B cell (primary cell): Measurements from ENCODE around the gene TUT7. TPM values are rescaled to one million over a fixed set of nuclear protein-coding genes. Genes with fewer than 3 reads are reported as not detected.

ENCODE experiments used
- ATAC-seq: fragments of 200-7000 bp; cut with Tn5 transposase; one replicate; pipeline ENCODE4 v1.10.0; 2021; ENCODE audit warnings: low read depth, mild to moderate bottlenecking, moderate number of reproducible peaks, moderate library complexity
- CTCF ChIA-PET: fragments of 350-600 bp; sonication (Branson Sonifier 250); formaldehyde crosslinking; loops from one replicate; lab custom pipeline; 2021; ENCODE audit warnings: antibody characterized with exemption, inconsistent platforms; lab: Charles Lee
- POLR2A ChIA-PET: fragments of 350-600 bp; sonication (Branson Sonifier 250); formaldehyde crosslinking; loops from one replicate; lab custom pipeline; 2021; ENCODE audit warnings: antibody characterized with exemption; lab: Charles Lee
- DNase-seq: peaks from one replicate; pipeline ENCODE4 v3.0.0; 2013
- H2AFZ ChIP-seq: 2 replicates; pipeline ENCODE4 v1.6.1; 2012; ENCODE audit warnings: mild to moderate bottlenecking, low read depth, low read length; ENCODE audit not compliant: insufficient read depth, poor library complexity, severe bottlenecking
- H3K27ac ChIP-seq, 2 donors: 1 replicate in 1 of 2; 2 replicates in 1 of 2; pipeline ENCODE4 v1.5.1; 2012 to 2013; ENCODE audit warnings: low read length in 2 of 2, mild to moderate bottlenecking in 2 of 2, moderate library complexity in 1 of 2
- H3K27me3 ChIP-seq, 4 experiments: fragments of 200-600 bp in 1 of 4; sonication (generic) in 1 of 4; replicated peaks in 1 of 4; 1 replicate in 2 of 4; 2 replicates in 2 of 4; pipeline versions ENCODE4 v1.6.1 to v1.7.0; 2013 to 2016; ENCODE audit warnings: low read length in 3 of 4, mild to moderate bottlenecking in 2 of 4, mixed read lengths in 1 of 4, moderate library complexity in 1 of 4; ENCODE audit not compliant: insufficient read depth in 4 of 4, control insufficient read depth in 3 of 4; ENCODE audit errors: control extremely low read depth in 1 of 4
- H3K36me3 ChIP-seq, 2 experiments: replicated peaks in 1 of 2; 1 replicate in 1 of 2; 2 replicates in 1 of 2; pipeline versions ENCODE4 v1.6.1 to v1.7.1; 2013; ENCODE audit warnings: low read length in 1 of 2; ENCODE audit not compliant: insufficient read depth in 2 of 2, control insufficient read depth in 1 of 2; ENCODE audit errors: control extremely low read depth in 1 of 2, extremely low read depth in 1 of 2
- H3K4me1 ChIP-seq, 2 donors: fragments of 200-600 bp in 1 of 2; sonication (generic) in 1 of 2; 1 replicate in 1 of 2; 2 replicates in 1 of 2; pipeline versions ENCODE4 v1.5.1 to v1.6.1; 2013 to 2017; ENCODE audit warnings: low read length in 2 of 2; ENCODE audit not compliant: control insufficient read depth in 2 of 2, insufficient read depth in 2 of 2
- H3K4me2 ChIP-seq: replicated peaks from 2 replicates; pipeline ENCODE3; 2012; ENCODE audit warnings: mild to moderate bottlenecking, low read depth, low read length; ENCODE audit not compliant: poor library complexity, severe bottlenecking
- H3K4me3 ChIP-seq, 5 experiments: fragments of 200-600 bp in 1 of 5; sonication (generic) in 1 of 5; 1 replicate in 3 of 5; 2 replicates in 2 of 5; pipeline versions ENCODE4 v1.5.1 to v1.7.0; 2011 to 2016; ENCODE audit warnings: low read length in 4 of 5, mild to moderate bottlenecking in 4 of 5, low read depth in 2 of 5, control low read depth in 1 of 5, moderate library complexity in 1 of 5; ENCODE audit not compliant: insufficient read depth in 1 of 5; ENCODE audit errors: control extremely low read depth in 1 of 5, extremely low read depth in 1 of 5
- H3K79me2 ChIP-seq: fragments of 200-600 bp; sonication (generic); one replicate; pipeline ENCODE4 v1.6.0; 2016; ENCODE audit warnings: low read length; ENCODE audit not compliant: control insufficient read depth, insufficient read depth
- H3K9ac ChIP-seq: fragments of 200-600 bp; sonication (generic); 2 replicates; pipeline ENCODE4 v1.6.1; 2017; ENCODE audit warnings: mild to moderate bottlenecking, low read length, moderate library complexity
- H3K9me3 ChIP-seq, 3 donors: one replicate each; pipeline versions ENCODE4 v1.6.1 to v1.7.1; 2013; ENCODE audit warnings: low read length in 2 of 3; ENCODE audit not compliant: control insufficient read depth in 2 of 3, insufficient read depth in 1 of 3; ENCODE audit errors: control extremely low read depth in 1 of 3
- H4K20me1 ChIP-seq: 2 replicates; pipeline ENCODE4 v1.6.0; 2012; ENCODE audit warnings: mild to moderate bottlenecking, low read length; ENCODE audit not compliant: insufficient read depth, control insufficient read depth, poor library complexity, severe bottlenecking
- H3K27ac Mint-ChIP-seq: one replicate; pipeline ENCODE4 v1.8.0; 2021; ENCODE audit warnings: mixed read lengths
- H3K27me3 Mint-ChIP-seq: one replicate; pipeline ENCODE4 v1.8.0; 2021; ENCODE audit warnings: mixed read lengths
- H3K4me1 Mint-ChIP-seq: one replicate; pipeline ENCODE4 v1.8.0; 2021; ENCODE audit warnings: mixed read lengths
- H3K4me3 Mint-ChIP-seq: one replicate; pipeline ENCODE4 v1.8.0; 2021; ENCODE audit warnings: mixed read lengths
- H3K9me3 Mint-ChIP-seq: one replicate; pipeline ENCODE4 v1.8.0; 2022; ENCODE audit warnings: mixed read lengths; ENCODE audit not compliant: insufficient read depth
- CTCF ChIP-seq: fragments of 200-600 bp; IDR thresholded peaks from one replicate; pipeline ENCODE4 v1.8.0; 2022; ENCODE audit warnings: antibody characterized with exemption, mild to moderate bottlenecking
- EZH2 ChIP-seq: IDR thresholded peaks from 2 replicates; pipeline ENCODE4 v1.6.1; 2012; ENCODE audit warnings: borderline replicate concordance, low read depth, mild to moderate bottlenecking, moderate library complexity, low read length; ENCODE audit not compliant: insufficient read depth, poor library complexity, severe bottlenecking
- WGBS: methylation state at CpG from one replicate; pipeline ENCODE4 v1.1.5; 2013; ENCODE audit warnings: missing lambda C conversion rate; ENCODE audit not compliant: insufficient coverage; 5-methylcytosine and 5-hydroxymethylcytosine counted together
- intact Hi-C: fragments of 100-400 bp; cut with micrococcal nuclease; formaldehyde crosslinking; loops from one replicate; pipeline ENCODE4 v1.10.0; 2022
- polyA plus RNA-seq: library from polyadenylated mRNA; depleted of rRNA; stranded (reverse); fragments of >200 nt; gene quantifications from 2 replicates; pipeline ENCODE4 v1.2.3, GENCODE V29; 2012
- total RNA-seq, 2 donors: library from RNA; stranded (reverse); fragments of 120-200 nt in 1 of 2; gene quantifications; 1 replicate in 1 of 2; 2 replicates in 1 of 2; pipeline versions ENCODE4 v1.2.3 to v1.2.4, GENCODE V29; 2013 to 2022

The TUT7 gene
- total and polyA plus RNA-seq, 2 donors (not counting 1 experiment from before 2014, with no cell fraction given): 18.3 to 70.7 TPM

- H3K4me3 ChIP-seq: no peak overlapping the region
- H3K27ac ChIP-seq: no peak overlapping the region
- ChIA-PET CTCF (no interaction called here), POLR2A (no interaction called here)
- H4K20me1 ChIP-seq: no peaks in the 10 kb centered on the region
- H3K79me2 ChIP-seq: no peaks in the 10 kb centered on the region
- Mint-ChIP-seq H3K4me1 (peaks cover 2% of the 10 kb centered on the region), H3K9me3 (peaks cover 8% of the 10 kb centered on the region), H3K27ac (no peak overlapping the region), H3K4me3 (no peak overlapping the region), H3K27me3 (peaks cover 4% of the 10 kb centered on the region)
- H3K9ac ChIP-seq: no peak overlapping the region
- H3K27me3 ChIP-seq: no peaks in the 10 kb centered on the region
- TF ChIP-seq EZH2: no peak
- TF ChIP-seq CTCF: no peak
- peaks cover 0 to 14% (median 12%) of the 10 kb centered on the region in 3 donors for H3K9me3 ChIP-seq
- ATAC-seq (no peak), DNase-seq (no peak)
- no peaks in the 10 kb centered on the region for H3K4me1 ChIP-seq
- H3K4me2 ChIP-seq: no peak overlapping the region
- H2AFZ ChIP-seq: no peak overlapping the region
- intact Hi-C loops: no loop called here
- H3K36me3 ChIP-seq: no peaks in the 10 kb centered on the region
Measured at GRCh38 chr9:86250123-86250522, 104.1 kb downstream of the TUT7 start.

- intact Hi-C loops: no loop called here
- no peaks in the 10 kb centered on the region for H3K79me2 ChIP-seq
- H3K4me3 ChIP-seq: no peak overlapping the region
- no peak overlapping the region for H3K4me3 Mint-ChIP-seq
- no CpG with 5 or more reads among the region's 4 CpGs for WGBS
- ATAC-seq (no peak), DNase-seq (no peak)
- peaks cover 0 to 14% (median 10%) of the 10 kb centered on the region in 3 donors for H3K9me3 ChIP-seq
- H2AFZ ChIP-seq: no peak overlapping the region
- no peak overlapping the region for H3K27ac Mint-ChIP-seq
- H3K27me3 Mint-ChIP-seq: peaks cover 4% of the 10 kb centered on the region
- H3K4me1 ChIP-seq: no peaks in the 10 kb centered on the region
- H3K36me3 ChIP-seq: no peaks in the 10 kb centered on the region
- H3K27me3 ChIP-seq: no peaks in the 10 kb centered on the region
- POLR2A ChIA-PET: no interaction called here
- H3K9me3 Mint-ChIP-seq: peaks cover 8% of the 10 kb centered on the region
- H3K27ac ChIP-seq: no peak overlapping the region
- no peaks in the 10 kb centered on the region for H4K20me1 ChIP-seq
- H3K4me1 Mint-ChIP-seq: peaks cover 2% of the 10 kb centered on the region
- CTCF ChIA-PET: no interaction called here
- H3K4me2 ChIP-seq: no peak overlapping the region
- H3K9ac ChIP-seq: no peak overlapping the region
- no peak for TF ChIP-seq CTCF
- no peak for TF ChIP-seq EZH2
Measured at GRCh38 chr9:86248746-86249145, 105.5 kb downstream of the TUT7 start.
